A673 (cell line): ENCODE results near the gene DAPK1. TPM values are rescaled to one million over a fixed set of nuclear protein-coding genes. Genes with fewer than 3 reads are reported as not detected.

Experiments
- BruUV-seq: library from RNA; stranded (reverse); fragments of 400-500 nt; replicated peaks from 2 replicates; lab custom pipeline; 2021; lab: Mats Ljungman, UMichigan
- CTCF ChIA-PET: fragments of 300-600 bp; sonication (Branson Sonifier 250); formaldehyde crosslinking; loops from one replicate; lab custom pipeline; 2022; ENCODE audit warnings: antibody characterized with exemption; lab: Charles Lee
- POLR2A ChIA-PET: fragments of 300-600 bp; sonication (Branson Sonifier 250); formaldehyde crosslinking; loops from one replicate; lab custom pipeline; 2022; ENCODE audit warnings: antibody characterized with exemption; ENCODE audit not compliant: low non-redundant PET; lab: Charles Lee
- DNase-seq: peaks from one replicate; pipeline ENCODE4 v3.0.0-alpha.2; 2015; ENCODE audit warnings: low spot score
- H3K27ac ChIP-seq: fragments of 200-600 bp; sonication (generic); 2 replicates; pipeline ENCODE4 v1.5.1; 2016; ENCODE audit warnings: mixed run types, low read depth, mild to moderate bottlenecking, mixed read lengths, antibody characterized with exemption, low read length; ENCODE audit not compliant: poor library complexity, severe bottlenecking
- H3K27me3 ChIP-seq: fragments of 200-600 bp; sonication (generic); replicated peaks from 2 replicates; pipeline ENCODE4 v1.6.1; 2017; ENCODE audit warnings: mixed run types, low read depth, mild to moderate bottlenecking, mixed read lengths, antibody characterized with exemption, low read length; ENCODE audit not compliant: insufficient read depth, poor library complexity
- H3K36me3 ChIP-seq: fragments of 200-600 bp; sonication (generic); 2 replicates; pipeline ENCODE4 v1.6.1; 2016; ENCODE audit warnings: mixed run types, mild to moderate bottlenecking, mixed read lengths, antibody characterized with exemption, low read length; ENCODE audit not compliant: insufficient read depth, poor library complexity, severe bottlenecking
- H3K4me1 ChIP-seq: fragments of 200-600 bp; sonication (generic); 2 replicates; pipeline ENCODE4 v1.6.1; 2017; ENCODE audit warnings: mixed run types, mild to moderate bottlenecking, mixed read lengths, antibody characterized with exemption, low read length; ENCODE audit not compliant: insufficient read depth, poor library complexity, severe bottlenecking
- H3K4me3 ChIP-seq: fragments of 200-600 bp; sonication (generic); 2 replicates; pipeline ENCODE4 v1.5.1; 2016; ENCODE audit warnings: low read depth, mixed run types, mild to moderate bottlenecking, mixed read lengths, low read length; ENCODE audit not compliant: poor library complexity, severe bottlenecking
- H3K9me3 ChIP-seq: fragments of 200-600 bp; sonication (generic); 2 replicates; pipeline ENCODE4 v1.6.1; 2016; ENCODE audit warnings: mixed run types, low read depth, mild to moderate bottlenecking, mixed read lengths, antibody characterized with exemption, low read length; ENCODE audit not compliant: poor library complexity, severe bottlenecking
- CTCF ChIP-seq: fragments of 300-800, 200-600 bp; sonication (generic); conservative IDR thresholded peaks from 2 replicates; pipeline ENCODE4 v1.5.1; 2017; ENCODE audit warnings: low read depth, mild to moderate bottlenecking, antibody characterized with exemption, low read length, moderate library complexity, mixed read lengths
- EZH2 ChIP-seq: fragments of 200-600 bp; sonication (generic); IDR thresholded peaks from 2 replicates; pipeline ENCODE4 v1.6.1; 2017; ENCODE audit warnings: borderline replicate concordance, low read depth, mild to moderate bottlenecking, mixed read lengths, antibody characterized with exemption, low read length; ENCODE audit not compliant: poor library complexity, severe bottlenecking
- intact Hi-C: fragments of 100-400 bp; cut with micrococcal nuclease; formaldehyde crosslinking; loops from one replicate; pipeline ENCODE4 v1.10.0; 2022; ENCODE audit not compliant: unreplicated experiment
- total RNA-seq: library from RNA; stranded (reverse); gene quantifications from 2 replicates; pipeline ENCODE4 v1.2.3, GENCODE V29; 2021

The DAPK1 gene
- total RNA-seq, 1 experiment from 2014 or later, result 380 TPM

DNA sequence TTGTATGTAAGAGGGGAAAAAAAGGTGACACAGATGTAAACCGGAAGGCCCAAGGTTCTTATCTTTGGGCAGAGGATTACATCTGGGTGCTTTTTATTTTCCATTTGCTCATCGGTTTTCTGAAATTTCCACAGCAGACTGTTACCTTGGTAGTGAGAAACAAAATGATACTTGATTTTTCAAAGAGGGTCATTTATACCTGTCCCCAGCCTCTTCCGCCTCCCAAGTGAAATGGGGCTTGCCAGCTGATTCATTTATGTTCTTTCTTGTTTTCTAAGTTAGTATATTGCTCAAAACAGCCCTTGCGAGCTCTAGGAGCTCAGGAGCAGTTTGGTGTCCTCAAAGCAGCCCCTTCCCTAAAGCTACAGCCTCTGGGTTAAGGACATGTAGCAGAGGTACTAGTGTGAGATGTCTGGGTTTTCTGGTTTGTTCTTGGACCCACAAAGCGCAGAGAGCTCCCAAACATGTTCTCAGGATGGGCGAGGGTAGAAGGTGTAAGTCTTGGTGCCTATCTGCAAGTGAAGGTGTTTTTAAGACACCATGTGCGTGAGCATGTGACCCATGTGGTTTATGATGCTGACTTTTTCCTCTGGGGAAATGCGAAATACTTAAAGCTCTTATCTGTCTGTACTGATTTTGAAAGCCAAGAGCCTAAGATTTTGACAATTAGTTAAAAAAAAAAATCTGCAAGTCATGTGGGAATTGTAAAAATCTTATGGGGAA lies 38.3 kb downstream of the DAPK1 start:
- no TSS peak for BruUV-seq
- H3K27ac ChIP-seq, result peak overlapping the region; percentile 14
- POLR2A ChIA-PET, result no interaction called here

GRCh38 chr9:87537625-87538024 lies 40.0 kb downstream of the DAPK1 start:
- Histone ChIP-seq H3K9me3 (no peaks in the 10 kb centered on the region), H3K36me3 (peaks cover 37% of the 10 kb centered on the region), H3K4me3 (no peak overlapping the region), H3K4me1 (peaks cover 73% of the 10 kb centered on the region), H3K27ac (peak overlapping the region; percentile 61), H3K27me3 (no peaks in the 10 kb centered on the region)
- TF ChIP-seq EZH2 (no peak), CTCF (no peak)
- ChIA-PET POLR2A (no interaction called here), CTCF (no interaction called here)
- DNase-seq, result peak; percentile 83
- no TSS peak for BruUV-seq
- intact Hi-C loops, result no loop called here

More for the DNA sequence above, 38.3 kb downstream of the DAPK1 start:
- intact Hi-C loops, result no loop called here
- CTCF ChIA-PET, result no interaction called here
- Histone ChIP-seq H3K27me3 (no peaks in the 10 kb centered on the region), H3K9me3 (no peaks in the 10 kb centered on the region), H3K4me3 (no peak overlapping the region), H3K36me3 (peaks cover 21% of the 10 kb centered on the region), H3K4me1 (peaks cover 75% of the 10 kb centered on the region)
- no peak for DNase-seq
- TF ChIP-seq CTCF (no peak), EZH2 (no peak)

DNA sequence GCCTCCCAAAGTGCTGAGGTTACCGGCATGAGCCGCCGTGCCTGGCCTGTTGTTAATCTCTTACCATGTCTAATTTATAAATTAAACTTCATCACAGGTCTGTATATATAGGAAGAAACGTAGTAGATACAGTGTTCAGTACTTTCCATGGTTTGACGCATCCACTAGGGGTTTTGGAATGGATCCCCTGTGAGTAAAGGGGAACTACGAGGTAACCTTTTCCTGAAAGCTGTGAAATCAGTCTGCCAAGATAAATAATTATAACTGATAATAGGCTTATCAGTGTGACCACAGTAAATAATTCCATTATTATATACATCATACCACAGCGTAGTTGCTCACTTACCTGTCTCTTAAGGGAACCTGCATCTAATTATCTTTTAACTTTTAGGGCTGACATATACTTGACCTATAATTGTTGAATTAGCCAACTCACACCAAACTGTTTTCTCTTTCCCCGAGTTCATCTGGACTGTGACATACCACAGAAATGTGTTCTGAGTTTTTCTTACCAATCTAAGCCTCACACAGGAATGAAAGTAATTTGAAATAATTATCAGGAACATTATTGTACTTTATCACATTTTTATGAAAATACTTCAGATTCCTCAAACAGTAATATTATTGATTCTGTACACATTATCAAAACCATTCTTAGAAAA lies 42.9 kb downstream of the DAPK1 start:
- TF ChIP-seq EZH2, result no peak
- no peak for TF ChIP-seq CTCF
- Histone ChIP-seq H3K27me3 (no peaks in the 10 kb centered on the region), H3K36me3 (peaks cover 55% of the 10 kb centered on the region), H3K4me3 (no peak overlapping the region), H3K4me1 (peaks cover 60% of the 10 kb centered on the region), H3K9me3 (no peaks in the 10 kb centered on the region), H3K27ac (no peak overlapping the region)
- intact Hi-C loops, result no loop called here
- no peak for DNase-seq
- no TSS peak for BruUV-seq
- CTCF ChIA-PET, result no interaction called here
- POLR2A ChIA-PET, result no interaction called here
